NB4 (cell line): ENCODE data around the gene ITGA4.

Experiments
- POLR2A ChIP-seq: IDR thresholded peaks from 2 replicates; pipeline ENCODE4 v1.6.1; 2011; ENCODE audit warnings: mild to moderate bottlenecking; ENCODE audit not compliant: insufficient read length; ENCODE audit errors: extremely low read depth
- TF ChIP-seq, protein P1 (sequence below): IDR thresholded peaks from one replicate; pipeline ENCODE4 v1.5.1; 2012; ENCODE audit warnings: low read depth, low read length

DNA sequence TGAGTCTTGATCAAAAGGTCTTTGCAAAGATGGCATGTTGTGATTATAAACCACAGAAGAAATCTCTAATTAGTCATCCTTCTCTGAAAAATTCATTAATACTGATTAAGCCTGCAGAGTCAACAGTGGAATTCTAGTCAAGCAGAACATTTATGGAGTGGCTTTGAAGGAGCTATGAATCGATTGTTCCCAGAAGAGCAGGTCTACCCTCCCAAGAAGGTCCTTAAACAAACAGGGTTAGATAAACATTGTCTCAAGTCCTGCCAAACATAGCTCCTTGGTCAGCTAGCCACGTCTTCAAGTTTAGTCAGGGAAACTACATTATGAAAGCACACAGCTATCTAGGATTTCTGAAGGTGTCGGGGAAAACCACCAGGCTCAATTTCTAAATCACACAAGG, 88.9 kb downstream of the ITGA4 start:
- TF ChIP-seq, protein P1, sequence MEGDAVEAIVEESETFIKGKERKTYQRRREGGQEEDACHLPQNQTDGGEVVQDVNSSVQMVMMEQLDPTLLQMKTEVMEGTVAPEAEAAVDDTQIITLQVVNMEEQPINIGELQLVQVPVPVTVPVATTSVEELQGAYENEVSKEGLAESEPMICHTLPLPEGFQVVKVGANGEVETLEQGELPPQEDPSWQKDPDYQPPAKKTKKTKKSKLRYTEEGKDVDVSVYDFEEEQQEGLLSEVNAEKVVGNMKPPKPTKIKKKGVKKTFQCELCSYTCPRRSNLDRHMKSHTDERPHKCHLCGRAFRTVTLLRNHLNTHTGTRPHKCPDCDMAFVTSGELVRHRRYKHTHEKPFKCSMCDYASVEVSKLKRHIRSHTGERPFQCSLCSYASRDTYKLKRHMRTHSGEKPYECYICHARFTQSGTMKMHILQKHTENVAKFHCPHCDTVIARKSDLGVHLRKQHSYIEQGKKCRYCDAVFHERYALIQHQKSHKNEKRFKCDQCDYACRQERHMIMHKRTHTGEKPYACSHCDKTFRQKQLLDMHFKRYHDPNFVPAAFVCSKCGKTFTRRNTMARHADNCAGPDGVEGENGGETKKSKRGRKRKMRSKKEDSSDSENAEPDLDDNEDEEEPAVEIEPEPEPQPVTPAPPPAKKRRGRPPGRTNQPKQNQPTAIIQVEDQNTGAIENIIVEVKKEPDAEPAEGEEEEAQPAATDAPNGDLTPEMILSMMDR, result no peak
- no peak for TF ChIP-seq POLR2A
